Measurements from ENCODE around the gene BRD7.

The BRD7 gene

GRCh38 chr16:50316848-50317630 is 51.7 kb downstream of the BRD7 start:
- no peak for DNase-seq

GRCh38 chr16:50316102-50316847 is 52.5 kb downstream of the BRD7 start:
- no peak for DNase-seq

- peak in 1 of 2 donors; percentile 9 for DNase-seq
Observed at GRCh38 chr16:50315346-50315997, 53.3 kb downstream of the BRD7 start.

- peak in 1 of 2 donors; percentile 6 for DNase-seq
Observed at GRCh38 chr16:50314665-50315064, 54.1 kb downstream of the BRD7 start.

- DNase-seq: peak; percentile 47 to 76
Observed at GRCh38 chr16:50313596-50314478, 55.0 kb downstream of the BRD7 start.

GRCh38 chr16:50311891-50312501 is 56.8 kb downstream of the BRD7 start:
- peak in 1 of 2 donors; percentile 5 for DNase-seq

GRCh38 chr16:50311134-50311528 is 57.7 kb downstream of the BRD7 start:
- peak in 1 of 2 donors; percentile 6 for DNase-seq

- peak in 1 of 2 donors; percentile 9 for DNase-seq
Observed at GRCh38 chr16:50310308-50311133, 58.3 kb downstream of the BRD7 start.

GRCh38 chr16:50309527-50310307 is 59.1 kb downstream of the BRD7 start:
- DNase-seq: peak in 1 of 2 donors; percentile 10

- no peak for DNase-seq
Observed at GRCh38 chr16:50309156-50309526, 59.6 kb downstream of the BRD7 start.

GRCh38 chr16:50308237-50308965 is 60.4 kb downstream of the BRD7 start:
- DNase-seq: peak in 1 of 2 donors; percentile 9

GRCh38 chr16:50306287-50306686 is 62.5 kb downstream of the BRD7 start:
- no peak for DNase-seq

GRCh38 chr16:50305441-50306061 is 63.2 kb downstream of the BRD7 start:
- DNase-seq: no peak

GRCh38 chr16:50304467-50305440 is 64.0 kb downstream of the BRD7 start:
- DNase-seq: no peak

- DNase-seq: no peak
Observed at GRCh38 chr16:50303605-50304466, 65.0 kb downstream of the BRD7 start.

- no peak for DNase-seq
Observed at GRCh38 chr16:50303041-50303604, 65.7 kb downstream of the BRD7 start.
